HG03196 (cell line): ENCODE results near the gene ASB13.
A peak's percentile ranks its signal among the peaks of the same experiment; 100 is the strongest.

Experiments
- ATAC-seq: cut with Tn5 transposase; IDR thresholded peaks from one replicate; pipeline ENCODE4 v1.9.1; 2021; ENCODE audit not compliant: unreplicated experiment

Gene ASB13, protein sequence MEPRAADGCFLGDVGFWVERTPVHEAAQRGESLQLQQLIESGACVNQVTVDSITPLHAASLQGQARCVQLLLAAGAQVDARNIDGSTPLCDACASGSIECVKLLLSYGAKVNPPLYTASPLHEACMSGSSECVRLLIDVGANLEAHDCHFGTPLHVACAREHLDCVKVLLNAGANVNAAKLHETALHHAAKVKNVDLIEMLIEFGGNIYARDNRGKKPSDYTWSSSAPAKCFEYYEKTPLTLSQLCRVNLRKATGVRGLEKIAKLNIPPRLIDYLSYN

DNA sequence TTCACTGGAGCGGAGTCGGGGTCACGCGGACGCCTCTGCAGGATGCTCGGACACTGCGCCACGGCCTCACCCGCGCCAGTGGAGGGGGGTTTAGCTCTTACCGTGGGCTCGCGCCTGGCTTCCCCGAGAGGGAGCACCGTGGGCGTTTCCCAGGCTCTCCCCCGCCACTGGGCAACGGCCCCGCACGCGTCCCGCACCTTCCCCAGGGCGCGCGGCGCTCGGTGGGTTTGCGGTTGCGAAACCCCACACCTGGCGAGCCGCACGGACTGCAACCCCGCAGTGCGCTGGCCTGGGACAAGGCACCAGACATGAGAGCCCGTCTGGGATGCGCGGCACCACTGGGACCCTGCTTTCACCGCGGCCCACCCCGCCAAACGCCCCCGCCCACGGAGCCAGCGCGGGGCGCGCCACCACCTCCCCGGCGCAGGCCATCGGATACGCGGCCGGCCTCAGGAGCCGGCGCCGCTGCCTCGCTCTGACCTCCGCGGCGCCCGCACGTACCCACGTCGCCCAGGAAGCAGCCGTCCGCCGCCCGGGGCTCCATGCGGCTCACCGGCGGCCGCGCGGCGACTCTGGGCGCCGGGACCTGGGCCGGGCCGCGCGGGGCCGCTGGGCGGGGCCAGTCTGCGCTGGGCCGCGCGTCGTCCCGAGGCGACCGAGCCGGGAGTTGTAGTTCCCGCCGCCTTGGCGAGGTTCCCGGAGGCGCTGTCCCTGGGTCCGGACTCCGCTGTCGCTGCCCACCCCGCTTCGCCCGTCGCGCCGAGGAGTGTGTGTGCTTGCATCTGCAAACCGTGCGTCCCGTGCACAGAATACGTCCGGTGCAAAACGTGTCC lies at the start of gene ASB13:
Gene ASB13 (minus strand): TSS at position 588 of the 833 bp plus-strand sequence. CDS start 44 bp downstream, at position 544.
- ATAC-seq, result no peak

DNA sequence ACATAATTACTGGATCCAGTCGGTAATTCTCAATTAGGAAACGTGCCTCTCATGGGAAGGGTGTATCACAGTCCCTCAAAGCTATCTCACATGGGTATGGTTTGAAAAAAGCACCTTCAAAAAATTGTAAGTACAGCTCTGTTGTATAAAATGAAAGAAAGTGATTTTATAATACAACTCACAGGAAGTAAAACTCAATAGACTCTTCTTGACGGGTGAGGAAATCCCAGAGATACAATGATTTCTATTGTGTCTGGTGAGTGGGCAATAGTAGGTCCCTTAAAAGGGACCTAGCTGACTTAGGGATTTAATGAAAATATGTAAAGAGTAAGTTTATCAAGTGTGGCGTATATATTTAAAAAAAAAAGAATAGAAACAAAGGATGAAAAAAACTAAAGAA lies 45.2 kb upstream of the ASB13 start:
- no peak for ATAC-seq

DNA sequence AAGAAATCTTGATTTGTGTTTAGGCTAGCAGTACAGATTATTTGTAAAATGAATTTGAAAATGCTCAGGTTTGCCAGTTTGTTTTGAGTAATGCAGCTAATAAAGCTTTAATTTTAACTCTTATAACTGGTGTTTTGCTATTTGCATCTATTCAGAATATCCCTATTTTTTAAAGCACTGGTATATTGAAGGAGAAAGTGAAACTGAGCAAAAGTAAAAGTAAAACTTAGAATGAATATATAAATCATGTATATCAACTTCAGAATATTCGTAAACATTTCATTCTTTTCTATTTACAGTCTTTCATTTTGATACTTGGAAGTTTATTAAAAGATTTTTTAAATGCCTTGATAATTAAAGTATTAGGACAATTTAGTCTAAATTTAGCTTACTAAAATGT lies 44.5 kb upstream of the ASB13 start:
- no peak for ATAC-seq

DNA sequence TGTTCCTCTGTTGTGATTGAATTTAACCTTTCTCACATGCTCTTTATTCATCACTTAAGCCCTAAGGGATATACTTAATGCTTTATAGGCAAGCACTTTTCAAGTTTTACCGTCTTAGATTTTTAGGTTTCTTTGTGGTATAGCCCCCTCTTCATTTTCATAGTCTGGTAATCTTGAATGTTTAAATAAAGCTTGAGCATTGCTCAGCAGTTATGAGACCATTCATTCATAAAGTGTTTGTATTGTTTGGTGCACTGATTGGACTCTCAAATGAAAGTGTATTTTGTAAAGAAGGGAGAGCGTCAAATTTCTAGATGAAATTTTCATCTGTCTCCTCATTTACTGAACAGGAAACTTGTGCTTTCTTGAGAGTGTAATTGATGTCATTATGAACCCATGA lies 43.5 kb upstream of the ASB13 start:
- ATAC-seq, result no peak

DNA sequence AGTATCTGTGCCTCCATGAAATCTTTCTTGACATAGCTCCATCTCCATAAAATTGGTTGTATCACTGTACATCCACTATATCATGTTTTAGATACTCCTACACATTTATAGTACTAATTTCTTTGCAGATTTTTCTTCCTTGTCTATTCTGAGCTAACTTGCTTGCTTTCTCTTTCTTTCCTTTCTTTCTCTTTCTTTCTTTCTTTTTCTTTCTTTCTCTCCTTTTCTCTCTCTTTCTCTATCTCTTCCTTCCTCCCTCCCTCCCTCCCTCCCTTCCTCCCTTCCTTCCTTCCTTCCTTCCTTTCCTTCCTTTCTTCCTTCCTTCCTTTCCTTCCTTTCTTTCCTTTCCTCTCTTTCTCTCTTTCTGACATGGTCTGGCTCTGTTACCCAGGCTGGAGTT lies 42.0 kb upstream of the ASB13 start:
- no peak for ATAC-seq

DNA sequence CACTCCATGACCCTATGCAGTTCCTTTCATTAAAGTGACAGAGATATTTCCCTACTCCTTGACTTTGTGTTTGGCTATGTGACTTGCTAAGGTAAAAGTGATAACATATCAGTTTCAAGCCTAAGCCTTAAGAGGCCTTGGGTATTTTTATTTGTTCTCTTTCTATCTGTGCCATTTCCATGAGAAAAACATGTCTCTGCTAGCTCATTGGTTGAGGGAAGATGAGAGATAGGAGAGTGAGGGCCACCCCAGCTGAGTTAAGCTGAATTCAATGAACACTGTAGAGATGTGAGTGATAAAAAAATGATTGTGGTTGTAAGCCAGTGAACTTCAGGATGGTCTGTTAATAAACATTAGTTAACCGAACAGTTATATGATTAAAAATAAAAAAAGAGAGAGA lies 31.7 kb upstream of the ASB13 start:
- ATAC-seq, result no peak

DNA sequence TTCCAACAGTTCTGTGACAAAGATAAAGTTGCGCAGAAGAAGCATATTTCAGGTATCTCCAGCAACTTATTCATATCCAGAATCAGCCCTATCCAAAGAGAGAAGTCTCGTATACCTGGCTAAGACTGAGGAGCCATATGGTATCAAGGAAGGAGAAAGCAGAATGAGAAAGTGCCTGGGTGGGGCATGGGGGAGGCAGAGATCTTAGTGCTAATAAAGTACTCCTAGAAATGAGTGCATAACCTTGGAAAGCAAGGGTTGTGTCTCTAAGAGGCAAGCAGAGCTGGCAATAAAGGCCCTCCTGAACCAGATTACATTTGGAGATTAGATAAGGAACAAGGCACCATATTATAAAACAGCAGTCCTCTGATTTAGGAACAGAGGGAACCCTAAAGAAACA lies 30.9 kb upstream of the ASB13 start:
- ATAC-seq, result no peak

DNA sequence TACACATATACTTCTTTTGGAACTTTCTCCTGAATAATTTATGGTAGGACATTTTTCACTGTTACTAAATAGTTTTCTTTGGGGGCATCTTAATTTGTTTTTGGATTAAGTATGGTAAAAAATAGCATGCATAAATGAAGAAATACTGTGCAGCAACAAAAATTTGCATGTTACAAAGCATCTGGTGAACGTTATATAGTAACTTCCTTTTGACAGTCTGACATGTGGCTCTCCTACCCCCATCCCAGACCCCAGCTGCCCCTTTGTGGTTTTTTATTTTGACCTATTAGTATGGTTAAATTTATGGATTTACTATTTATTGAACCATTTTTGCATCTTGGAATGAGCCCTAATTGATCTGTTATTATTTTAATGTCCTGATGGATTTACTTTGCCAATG lies 28.2 kb upstream of the ASB13 start:
- no peak for ATAC-seq

DNA sequence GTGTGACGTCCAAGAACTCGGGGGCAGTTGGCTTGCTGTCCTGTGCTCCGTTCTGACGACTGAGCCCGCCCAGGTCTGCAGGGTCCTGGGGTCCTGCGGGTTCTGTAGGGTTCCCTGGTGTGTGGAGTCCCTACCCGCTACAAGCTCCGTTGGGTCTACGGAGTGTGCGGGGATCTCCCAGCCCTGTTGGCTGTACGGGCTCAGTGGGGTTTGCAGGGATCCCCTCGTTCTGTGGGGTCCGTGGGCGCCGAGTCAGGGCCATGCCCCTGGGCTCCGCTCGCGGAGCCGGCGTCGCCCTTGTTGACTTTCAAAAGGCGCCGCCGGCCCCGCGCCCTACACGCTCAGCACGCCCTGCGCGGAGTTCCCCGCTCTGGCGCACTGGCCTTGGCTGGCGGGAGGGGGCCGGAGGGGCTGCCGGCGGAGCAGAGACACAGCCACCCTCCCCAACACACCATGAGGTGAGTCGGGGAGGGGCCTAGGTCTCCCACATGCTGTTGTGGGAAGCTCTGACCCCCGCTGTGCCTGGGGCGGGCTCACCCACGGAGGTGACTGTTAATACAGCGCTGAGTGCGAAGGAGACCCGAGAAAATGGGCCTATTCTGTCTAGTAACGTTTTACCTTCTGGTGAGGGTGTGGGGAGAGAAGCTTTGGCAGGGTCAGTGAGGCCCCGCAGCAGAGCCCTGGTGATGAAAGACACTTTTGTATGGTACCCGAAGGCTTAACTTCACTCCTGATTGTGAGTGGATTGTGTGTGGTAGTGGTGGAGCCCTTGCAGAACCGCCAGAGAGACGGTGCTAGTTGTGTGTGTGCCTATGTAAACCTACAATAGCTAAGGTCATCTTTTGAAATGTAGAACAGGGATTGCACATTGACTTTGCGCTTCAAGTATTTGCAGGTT lies 26.3 kb upstream of the ASB13 start:
- peak; percentile 80 for ATAC-seq

DNA sequence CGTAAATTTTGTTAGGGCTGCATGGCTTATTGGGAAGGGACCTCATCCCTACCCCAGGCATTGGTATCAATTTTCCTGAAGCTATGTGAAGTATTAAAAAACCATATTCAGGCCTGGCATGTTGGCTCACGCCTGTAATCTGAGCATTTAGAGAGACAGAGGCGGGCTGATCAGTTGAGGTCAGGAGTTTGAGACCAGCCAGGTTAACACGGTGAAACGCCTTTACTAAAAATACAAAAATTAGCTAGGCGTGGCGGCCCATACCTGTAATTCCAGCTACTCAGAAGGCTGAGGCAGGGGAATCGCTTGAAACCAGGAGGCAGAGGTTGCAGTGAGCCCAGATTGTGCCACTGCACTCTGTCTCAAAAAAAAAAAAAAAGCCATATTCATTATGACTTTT lies 25.4 kb upstream of the ASB13 start:
- ATAC-seq, result no peak

DNA sequence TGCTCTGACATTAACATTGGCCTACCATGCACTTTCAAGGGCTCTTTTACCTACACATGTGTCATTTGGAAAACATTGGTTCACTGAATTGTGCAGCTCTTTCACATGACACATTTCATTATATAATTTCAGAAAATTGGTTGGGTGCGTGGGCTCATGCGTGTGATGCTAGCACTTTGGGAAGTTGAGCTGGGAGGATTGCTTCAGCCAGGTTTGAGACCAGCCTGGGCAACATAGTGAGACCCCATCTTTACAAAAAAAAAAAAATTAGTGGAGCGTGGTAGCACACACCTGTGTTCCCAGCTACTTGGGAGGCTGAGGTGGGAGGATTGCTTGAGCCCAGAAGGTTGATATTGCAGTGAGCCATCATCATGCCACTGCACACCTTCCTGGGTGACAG lies 22.2 kb upstream of the ASB13 start:
- no peak for ATAC-seq

DNA sequence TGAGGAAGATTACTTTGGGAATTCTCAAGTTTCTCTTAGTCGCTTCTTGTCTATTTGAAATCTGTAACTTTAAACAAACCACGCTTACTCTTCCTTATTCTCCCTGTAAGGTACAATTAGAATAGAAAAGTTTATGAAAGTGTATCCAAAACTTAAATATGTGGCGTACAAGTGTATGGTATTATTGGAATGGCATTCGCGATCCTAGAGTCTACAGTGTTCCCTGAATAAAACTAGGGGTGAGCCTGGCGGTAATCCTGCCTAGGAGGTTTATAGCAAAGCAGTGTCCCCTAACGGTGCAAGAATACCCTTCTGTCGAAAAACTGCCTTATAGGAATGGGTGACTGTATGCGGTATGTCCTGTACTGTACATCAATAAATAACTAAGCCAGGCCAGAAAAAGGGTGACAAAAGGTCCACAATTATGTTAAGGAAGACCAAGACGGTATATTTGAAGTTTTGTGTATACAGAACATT lies 19.4 kb upstream of the ASB13 start:
- ATAC-seq, result no peak

DNA sequence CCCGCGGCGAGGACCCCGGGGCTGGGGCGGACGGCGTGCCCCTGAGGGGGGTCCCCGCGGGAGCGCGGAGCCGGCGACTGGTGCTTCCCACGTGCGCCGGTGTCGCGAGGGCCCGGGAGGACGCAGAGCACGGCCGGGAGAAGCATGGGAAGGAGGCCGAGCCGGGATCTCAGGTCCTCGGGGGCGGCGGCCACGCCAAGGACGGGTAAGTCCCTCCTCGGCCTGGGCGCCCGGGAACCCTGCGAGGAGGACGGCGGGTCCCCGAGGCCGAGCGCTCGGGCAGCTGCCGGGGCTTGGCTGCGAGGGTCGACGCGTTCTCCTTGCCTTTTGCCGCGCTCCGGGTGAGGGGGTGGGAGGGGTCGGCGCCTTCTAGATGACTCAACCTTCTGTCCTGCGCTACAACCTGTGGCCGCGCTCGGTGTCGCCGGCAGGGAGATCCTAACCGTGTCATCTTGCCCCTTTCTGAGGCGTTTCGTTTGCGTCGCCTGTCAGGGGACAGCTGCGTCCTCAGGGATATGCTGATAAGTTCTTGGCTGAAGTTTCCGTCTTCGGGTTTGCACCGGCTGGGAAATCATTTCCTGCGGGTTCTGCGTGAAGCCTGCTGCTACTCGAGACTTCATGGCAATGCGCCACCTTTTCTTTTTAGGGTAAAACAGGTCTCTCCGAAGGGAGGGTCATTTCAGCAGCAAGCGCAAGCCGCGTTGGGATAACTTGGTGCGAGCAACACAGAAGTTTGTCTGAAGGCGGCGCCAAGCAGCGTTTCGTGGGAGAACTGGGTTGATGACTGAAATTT lies 18.8 kb upstream of the ASB13 start:
- ATAC-seq, result peak; percentile 52

DNA sequence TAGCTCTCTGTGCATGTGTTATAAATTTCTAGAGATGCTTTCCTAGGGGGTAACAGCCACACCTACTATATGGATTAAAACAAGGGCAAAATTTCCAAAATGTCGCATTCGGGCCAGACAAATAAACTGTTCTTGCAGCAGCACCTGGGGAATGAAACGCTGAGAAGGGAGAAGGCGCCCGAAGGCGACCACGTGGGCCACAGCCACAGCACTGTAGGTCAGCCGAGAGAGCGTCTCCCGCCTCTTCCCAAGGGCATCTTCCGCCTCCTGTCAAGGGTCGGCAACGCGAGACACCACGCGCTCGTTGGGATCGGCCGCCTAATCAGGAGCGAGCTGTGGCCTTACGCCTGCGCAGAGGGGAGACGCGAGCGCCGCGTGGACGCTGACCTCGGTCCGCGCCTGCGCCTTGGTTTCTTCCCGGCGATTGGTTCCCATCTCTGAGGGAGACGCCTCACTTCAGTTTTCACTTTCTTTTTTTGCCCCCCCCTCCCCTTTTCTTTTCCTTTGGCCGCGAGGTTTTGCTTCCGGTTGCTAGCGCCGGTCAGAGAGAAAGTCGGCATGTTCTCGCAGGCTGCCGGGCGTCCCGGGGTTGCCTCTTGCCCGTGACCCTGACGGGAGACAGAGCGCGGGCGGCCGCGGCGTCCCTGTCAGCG lies 18.0 kb upstream of the ASB13 start, which contains the start of gene TASOR2:
Gene TASOR2 (plus strand): TSS at position 521 of the 653 bp plus-strand sequence. CDS start 35,805 bp downstream, outside the sequence.
- peak; percentile 75 for ATAC-seq

DNA sequence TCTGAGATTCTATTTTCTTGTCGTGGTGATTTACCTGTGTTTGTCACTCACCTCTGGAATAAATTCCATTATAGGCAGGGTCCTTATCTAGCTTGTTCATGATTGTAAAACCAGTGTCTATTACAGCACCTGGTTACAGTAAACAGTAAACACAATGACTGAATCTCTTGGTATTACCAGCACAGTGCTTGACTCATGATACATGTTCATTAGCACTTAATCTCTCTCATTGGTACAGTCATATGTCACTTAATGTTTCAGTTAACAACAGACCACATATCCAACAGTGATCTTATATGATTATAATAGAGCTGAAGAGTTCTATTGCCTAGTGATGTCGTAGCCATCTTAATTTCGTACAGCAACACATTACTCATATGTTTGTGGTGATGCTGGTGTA lies 16.7 kb upstream of the ASB13 start:
- ATAC-seq, result no peak

DNA sequence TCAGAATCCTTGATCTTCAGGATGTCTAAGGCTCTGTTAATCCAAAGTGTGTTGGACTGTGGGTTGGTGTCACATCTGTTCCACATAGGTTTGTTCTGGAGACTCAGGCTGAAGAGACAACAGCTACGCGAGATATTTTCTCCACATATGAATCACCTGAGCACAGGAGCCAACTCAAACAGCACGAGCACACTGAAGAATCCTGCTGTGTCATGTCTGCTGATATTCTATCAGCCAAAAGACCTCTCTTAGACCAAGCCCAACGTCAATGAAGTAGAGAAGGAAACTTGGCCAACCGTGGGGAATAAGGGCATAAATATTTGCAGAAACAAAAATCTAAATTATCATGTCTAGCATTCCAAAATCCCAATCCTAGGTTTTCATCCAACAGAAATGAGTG lies 15.5 kb upstream of the ASB13 start:
- no peak for ATAC-seq

DNA sequence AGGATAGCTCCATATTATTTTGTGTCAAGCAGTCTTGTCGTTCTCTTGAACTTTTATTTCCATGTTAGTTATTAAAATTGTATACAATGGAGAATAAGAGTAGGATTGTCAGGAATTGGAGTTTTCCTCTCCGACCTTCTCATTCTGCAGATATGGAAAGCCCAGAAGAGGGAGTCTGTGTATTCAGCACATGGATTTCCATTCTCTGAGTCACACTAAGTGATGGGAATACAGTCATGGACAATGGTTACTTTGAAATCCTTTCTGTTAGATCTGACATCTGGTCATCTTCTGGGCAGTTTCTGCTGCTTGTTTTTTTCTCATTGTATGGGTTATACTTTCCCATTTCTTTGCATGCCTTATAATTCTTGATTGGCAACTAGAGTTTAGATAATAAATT lies 13.2 kb upstream of the ASB13 start:
- ATAC-seq, result no peak

DNA sequence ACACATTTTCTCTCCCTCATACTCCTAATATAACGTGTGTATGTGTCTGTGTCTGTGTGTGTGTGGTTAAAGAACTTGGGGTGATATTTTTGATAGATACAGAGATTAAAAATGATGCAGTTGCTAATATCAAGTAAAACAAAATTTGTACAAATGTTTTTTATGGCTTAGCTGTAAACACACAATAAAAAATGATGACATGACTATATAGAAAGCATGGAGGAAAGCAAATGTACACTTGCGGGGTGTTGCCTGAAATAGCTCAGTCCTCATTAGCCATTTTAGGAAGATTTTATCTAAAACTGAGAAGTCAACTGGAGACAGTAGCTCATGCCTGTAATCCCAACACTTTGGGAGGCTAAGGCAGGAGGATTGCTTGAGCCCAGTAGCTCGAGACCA lies 12.6 kb upstream of the ASB13 start:
- ATAC-seq, result no peak

DNA sequence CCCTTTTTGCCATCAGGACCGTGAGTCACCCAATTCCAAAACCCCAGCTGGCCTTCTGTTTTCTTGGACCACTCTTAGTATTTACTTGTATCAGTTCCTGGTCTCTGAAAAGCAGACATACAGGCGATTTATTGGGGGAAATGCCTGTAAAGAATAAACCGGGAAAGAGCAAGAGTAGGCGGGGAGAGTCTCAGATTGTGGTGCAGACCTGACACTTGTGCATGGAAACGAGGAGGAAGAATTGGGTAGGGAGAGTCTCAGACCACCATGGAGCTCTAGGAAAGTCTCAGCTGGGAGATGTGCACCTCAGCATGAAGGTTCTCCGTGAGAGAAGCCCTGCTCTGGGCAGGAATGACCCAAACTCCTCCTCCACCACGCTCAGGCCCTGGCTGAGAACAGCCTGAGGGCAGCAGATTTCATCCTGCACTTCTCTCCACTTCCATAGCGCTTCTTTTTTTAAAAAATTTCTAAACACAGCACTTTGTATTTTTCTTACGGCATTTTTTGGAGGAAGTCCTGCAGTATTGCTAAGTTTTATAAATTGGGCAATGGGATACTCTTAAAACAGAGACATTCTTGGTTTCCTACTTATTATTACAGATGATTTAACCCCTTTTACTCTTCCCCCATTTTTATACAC lies 12.1 kb upstream of the ASB13 start:
- ATAC-seq, result no peak
